GM21619 (cell line): ENCODE measurements around the gene PRKAG1.

Experiments used
- ATAC-seq: cut with Tn5 transposase; IDR thresholded peaks from one replicate; pipeline ENCODE4 v1.9.1; 2021; ENCODE audit not compliant: unreplicated experiment

PRKAG1 gene

GRCh38 chr12:49050507-49051372, 32.2 kb upstream of the PRKAG1 start:
- ATAC-seq = no peak

- ATAC-seq = no peak
Measured at GRCh38 chr12:49049566-49050224, 31.1 kb upstream of the PRKAG1 start.

GRCh38 chr12:49048953-49049352, 30.4 kb upstream of the PRKAG1 start:
- ATAC-seq = no peak

- ATAC-seq = no peak
Measured at GRCh38 chr12:49046129-49046895, 27.7 kb upstream of the PRKAG1 start.

- no peak for ATAC-seq
Measured at GRCh38 chr12:49044660-49045059, 26.1 kb upstream of the PRKAG1 start.

GRCh38 chr12:49043856-49044258, 25.3 kb upstream of the PRKAG1 start:
- ATAC-seq = no peak

GRCh38 chr12:49043241-49043640, 24.7 kb upstream of the PRKAG1 start:
- no peak for ATAC-seq

GRCh38 chr12:49041881-49042484, 23.4 kb upstream of the PRKAG1 start:
- ATAC-seq = no peak

- ATAC-seq = no peak
Measured at GRCh38 chr12:49041036-49041880, 22.7 kb upstream of the PRKAG1 start.

GRCh38 chr12:49040364-49040855, 21.8 kb upstream of the PRKAG1 start:
- no peak for ATAC-seq

- no peak for ATAC-seq
Measured at GRCh38 chr12:49039421-49040363, 21.1 kb upstream of the PRKAG1 start.

GRCh38 chr12:49038291-49038955, 19.8 kb upstream of the PRKAG1 start:
- no peak for ATAC-seq

- ATAC-seq = no peak
Measured at GRCh38 chr12:49037947-49038237, 19.3 kb upstream of the PRKAG1 start.

- ATAC-seq = no peak
Measured at GRCh38 chr12:49037111-49037946, 18.8 kb upstream of the PRKAG1 start.

- ATAC-seq = no peak
Measured at GRCh38 chr12:49036029-49036428, 17.5 kb upstream of the PRKAG1 start.

- ATAC-seq = no peak
Measured at GRCh38 chr12:49034286-49034622, 15.7 kb upstream of the PRKAG1 start.

GRCh38 chr12:49033611-49034285, 15.2 kb upstream of the PRKAG1 start:
- ATAC-seq = no peak
